Mesenchymal stem cell (in vitro differentiated cells and primary cell): ENCODE data around the gene NAGK.
"Not testable (repeated sequence)": the region's sequence is repeated elsewhere in the genome, so short reads cannot be mapped to it uniquely, and the experiment has no call there.

ENCODE experiments used
- DNase-seq: peaks from one replicate; pipeline ENCODE4 v3.0.0-alpha.2; 2013
- H2AFZ ChIP-seq: one replicate; pipeline ENCODE4 v1.6.1; 2013; ENCODE audit warnings: low read depth, mild to moderate bottlenecking, control low read depth, inconsistent platforms, low read length, moderate library complexity
- H2AK5ac ChIP-seq: 2 replicates; pipeline ENCODE4 v1.6.1; 2013; ENCODE audit warnings: low read length, moderate library complexity, mild to moderate bottlenecking, inconsistent platforms; ENCODE audit not compliant: severe bottlenecking
- H2BK120ac ChIP-seq: one replicate; pipeline ENCODE4 v1.6.1; 2013; ENCODE audit warnings: low read depth, mild to moderate bottlenecking, inconsistent platforms, low read length, moderate library complexity
- H2BK12ac ChIP-seq, 2 experiments: one replicate each; pipeline ENCODE4 v1.6.1; 2013; ENCODE audit warnings: inconsistent platforms in 2 of 2, low read length in 2 of 2, mild to moderate bottlenecking in 2 of 2, moderate library complexity in 2 of 2, control low read depth in 1 of 2
- H2BK15ac ChIP-seq: one replicate; pipeline ENCODE4 v1.6.1; 2013; ENCODE audit warnings: mild to moderate bottlenecking, low read depth, inconsistent platforms; ENCODE audit not compliant: poor library complexity, severe bottlenecking
- H2BK5ac ChIP-seq: 2 replicates; pipeline ENCODE4 v1.6.1; 2013; ENCODE audit warnings: low read depth, mild to moderate bottlenecking, low read length, control low read depth, inconsistent platforms; ENCODE audit not compliant: poor library complexity, severe bottlenecking
- H3K14ac ChIP-seq, 2 experiments: one replicate each; pipeline ENCODE4 v1.6.1; 2013; ENCODE audit warnings: inconsistent platforms in 2 of 2, low read length in 2 of 2, control low read depth in 1 of 2, mild to moderate bottlenecking in 1 of 2, moderate library complexity in 1 of 2
- H3K18ac ChIP-seq, 2 experiments: one replicate each; pipeline ENCODE4 v1.6.1; 2013; ENCODE audit warnings: inconsistent platforms in 2 of 2, low read length in 2 of 2, control low read depth in 1 of 2, low read depth in 1 of 2, mild to moderate bottlenecking in 1 of 2
- H3K23ac ChIP-seq, 2 experiments: one replicate each; pipeline ENCODE4 v1.6.1; 2013; ENCODE audit warnings: inconsistent platforms in 2 of 2, low read length in 2 of 2, mild to moderate bottlenecking in 2 of 2, moderate library complexity in 2 of 2, control low read depth in 1 of 2
- H3K27ac ChIP-seq: 2 replicates; pipeline ENCODE4 v1.5.1; 2013; ENCODE audit warnings: mild to moderate bottlenecking, moderate library complexity, low read length, control low read depth, inconsistent platforms; ENCODE audit not compliant: poor library complexity, severe bottlenecking
- H3K27me3 ChIP-seq, 2 experiments: 2 replicates each; pipeline versions ENCODE4 v1.6.1 to v1.7.0; 2013; ENCODE audit warnings: low read length in 2 of 2, mild to moderate bottlenecking in 2 of 2, moderate library complexity in 2 of 2, control low read depth in 1 of 2, inconsistent platforms in 1 of 2; ENCODE audit not compliant: control insufficient read depth in 1 of 2, insufficient read depth in 1 of 2
- H3K36me3 ChIP-seq, 2 experiments: 2 replicates each; pipeline versions ENCODE4 v1.6.1 to v1.7.0; 2013; ENCODE audit warnings: low read length in 2 of 2, control low read depth in 1 of 2, inconsistent platforms in 1 of 2, low read depth in 1 of 2, mild to moderate bottlenecking in 1 of 2; ENCODE audit not compliant: insufficient read depth in 2 of 2, control insufficient read depth in 1 of 2
- H3K4ac ChIP-seq, 2 experiments: one replicate each; pipeline ENCODE4 v1.6.1; 2013; ENCODE audit warnings: inconsistent platforms in 2 of 2, low read length in 2 of 2, mild to moderate bottlenecking in 2 of 2, moderate library complexity in 2 of 2, control low read depth in 1 of 2, low read depth in 1 of 2
- H3K4me1 ChIP-seq: 2 replicates; pipeline ENCODE4 v1.6.1; 2013; ENCODE audit warnings: low read depth, low read length, control low read depth; ENCODE audit not compliant: control insufficient read depth, insufficient read depth
- H3K4me2 ChIP-seq: 2 replicates; pipeline ENCODE4 v1.6.1; 2013; ENCODE audit warnings: low read length, mild to moderate bottlenecking, inconsistent platforms; ENCODE audit not compliant: poor library complexity, severe bottlenecking
- H3K4me3 ChIP-seq, 2 experiments: 2 replicates each; pipeline versions ENCODE4 v1.5.1 to v1.7.0; 2013; ENCODE audit warnings: low read length in 2 of 2, mild to moderate bottlenecking in 2 of 2, control low read depth in 1 of 2, low read depth in 1 of 2; ENCODE audit not compliant: insufficient read depth in 1 of 2
- H3K79me1 ChIP-seq: replicated peaks from 2 replicates; pipeline ENCODE4 v1.6.1; 2013; ENCODE audit warnings: mild to moderate bottlenecking, control low read depth, low read length, inconsistent platforms; ENCODE audit not compliant: poor library complexity, severe bottlenecking
- H3K9ac ChIP-seq: 2 replicates; pipeline ENCODE4 v1.7.0; 2013; ENCODE audit warnings: mild to moderate bottlenecking, low read length, moderate library complexity
- H3K9me3 ChIP-seq: 2 replicates; pipeline ENCODE4 v1.7.0; 2013; ENCODE audit warnings: mild to moderate bottlenecking, low read length; ENCODE audit not compliant: control insufficient read depth
- H4K8ac ChIP-seq: one replicate; pipeline ENCODE4 v1.6.1; 2013; ENCODE audit warnings: inconsistent platforms, mild to moderate bottlenecking, low read length, moderate library complexity
- H4K91ac ChIP-seq: one replicate; pipeline ENCODE4 v1.6.1; 2013; ENCODE audit warnings: mild to moderate bottlenecking, low read length, inconsistent platforms
- WGBS: methylation state at CpG from one replicate; pipeline ENCODE4 v1.1.7; 2013; ENCODE audit warnings: mixed read lengths; 5-methylcytosine and 5-hydroxymethylcytosine counted together

Gene NAGK

DNA sequence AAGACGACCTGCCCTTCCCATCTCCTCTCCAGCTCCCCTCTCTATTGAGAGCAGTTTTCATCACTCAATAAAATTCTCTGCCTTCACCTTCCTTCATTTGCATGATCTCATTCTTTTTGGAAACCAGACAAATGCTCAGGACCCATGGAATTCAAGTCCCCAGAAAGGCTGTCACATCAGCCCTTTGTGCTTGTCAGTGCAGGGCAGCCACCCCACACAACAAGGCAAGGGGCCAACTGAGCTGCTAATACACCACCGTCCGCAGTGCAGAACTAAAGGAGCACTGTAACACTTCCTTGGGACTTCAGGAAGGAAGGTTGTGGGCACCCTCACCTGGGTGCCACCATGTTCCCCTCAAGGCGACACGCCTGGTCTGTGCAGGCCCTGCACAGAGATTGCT is 35.4 kb downstream of the NAGK start:
- Histone ChIP-seq H2BK120ac (no peak overlapping the region), H3K4me3 (no peak overlapping the region), H3K4me2 (no peak overlapping the region), H2BK12ac (no peak overlapping the region), H2AK5ac (no peak overlapping the region), H3K18ac (no peak overlapping the region), H3K9ac (no peak overlapping the region), H3K4ac (no peak overlapping the region), H2AFZ (no peak overlapping the region), H3K27ac (no peak overlapping the region), H2BK15ac (no peak overlapping the region), H3K36me3 (peaks cover 0 to 7% of the 10 kb centered on the region in 2 experiments), H3K14ac (no peak overlapping the region), H3K9me3 (peaks cover 5% of the 10 kb centered on the region), H4K8ac (no peak overlapping the region), H3K4me1 (no peaks in the 10 kb centered on the region), H3K27me3 (no peaks in the 10 kb centered on the region), H4K91ac (peak overlapping the region; percentile 52), H2BK5ac (no peak overlapping the region), H3K79me1 (no peaks in the 10 kb centered on the region), H3K23ac (no peak overlapping the region)
- 92% methylated on average over 4 of the region's 5 CpGs for WGBS
- DNase-seq = no peak

- H3K9me3 ChIP-seq, H3K27ac ChIP-seq, H3K9ac ChIP-seq, H3K18ac ChIP-seq, H3K23ac ChIP-seq, H3K4ac ChIP-seq, H2AK5ac ChIP-seq, H2BK5ac ChIP-seq, H2BK120ac ChIP-seq, H2AFZ ChIP-seq, DNase-seq, H4K8ac ChIP-seq, H4K91ac ChIP-seq, H3K14ac ChIP-seq, H3K4me3 ChIP-seq, H3K79me1 ChIP-seq, H3K4me1 ChIP-seq, H3K4me2 ChIP-seq, H2BK15ac ChIP-seq, H3K27me3 ChIP-seq, H2BK12ac ChIP-seq: not testable (repeated sequence)
- peaks cover 0 to 27% of the 10 kb centered on the region in 2 experiments for H3K36me3 ChIP-seq
- 93% methylated on average over 5 of the region's 6 CpGs for WGBS
Measured at GRCh38 chr2:71106463-71106862, 38.0 kb downstream of the NAGK start.

DNA sequence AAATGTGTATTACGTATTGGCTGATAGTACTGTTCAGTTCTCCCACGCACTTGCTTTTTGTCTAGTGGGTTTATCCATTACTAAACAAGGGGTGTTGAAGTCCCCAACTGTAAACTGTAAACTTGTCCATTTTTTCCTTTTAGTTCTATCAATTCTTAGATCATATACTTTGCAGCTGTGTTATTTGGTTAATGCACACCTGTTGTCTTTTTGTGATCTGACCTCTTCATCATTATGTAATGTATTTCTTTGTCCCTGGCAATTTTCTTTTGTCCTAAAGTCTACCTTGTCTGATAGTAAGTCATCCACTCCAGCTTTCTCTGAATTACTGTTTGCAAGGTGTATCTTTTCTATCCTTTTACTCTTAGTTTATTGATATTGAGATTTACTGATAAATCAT is 39.6 kb downstream of the NAGK start:
- no peak overlapping the region for H3K14ac ChIP-seq
- H3K9ac ChIP-seq = no peak overlapping the region
- no peak overlapping the region for H3K4me3 ChIP-seq
- H3K27me3 ChIP-seq = no peaks in the 10 kb centered on the region
- H2BK15ac ChIP-seq = no peak overlapping the region
- no peak overlapping the region for H4K8ac ChIP-seq
- H2AFZ ChIP-seq = no peak overlapping the region
- WGBS = no CpG with 5 or more reads among the region's 2 CpGs
- H3K79me1 ChIP-seq = no peaks in the 10 kb centered on the region
- H3K4me1 ChIP-seq = no peaks in the 10 kb centered on the region
- H3K36me3 ChIP-seq = peaks cover 0 to 37% of the 10 kb centered on the region in 2 experiments
- no peak overlapping the region for H3K27ac ChIP-seq
- no peak overlapping the region for H3K18ac ChIP-seq
- H3K9me3 ChIP-seq = peaks cover 5% of the 10 kb centered on the region
- no peak overlapping the region for H2BK5ac ChIP-seq
- no peak overlapping the region for H3K4me2 ChIP-seq
- H3K4ac ChIP-seq = no peak overlapping the region
- H3K23ac ChIP-seq = no peak overlapping the region
- no peak for DNase-seq
- no peak overlapping the region for H2BK120ac ChIP-seq
- H4K91ac ChIP-seq = no peak overlapping the region
- no peak overlapping the region for H2AK5ac ChIP-seq
- no peak overlapping the region for H2BK12ac ChIP-seq

DNA sequence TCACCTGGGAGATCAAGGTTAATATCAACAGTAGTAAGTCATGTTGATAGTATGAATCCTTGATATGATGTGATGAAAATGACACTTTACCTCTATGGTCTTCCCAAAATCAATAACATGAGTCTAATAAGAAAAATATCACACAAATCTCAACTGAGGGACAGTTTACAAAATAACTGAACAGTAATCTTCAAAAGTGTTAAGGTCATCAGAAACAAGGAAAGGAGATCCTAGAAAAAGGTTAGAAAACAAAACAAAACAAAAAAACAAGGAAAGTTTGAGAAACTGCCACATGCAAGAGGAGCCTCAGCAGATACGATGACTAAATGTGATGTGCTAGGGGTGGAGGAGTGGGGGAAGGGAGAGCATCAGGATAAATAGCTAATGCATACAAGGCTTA is 45.4 kb downstream of the NAGK start:
- H3K4ac ChIP-seq = no peak overlapping the region
- H2BK15ac ChIP-seq = no peak overlapping the region
- H3K9ac ChIP-seq = no peak overlapping the region
- H2BK12ac ChIP-seq = no peak overlapping the region
- H3K14ac ChIP-seq = no peak overlapping the region
- H3K79me1 ChIP-seq = peaks cover 5% of the 10 kb centered on the region
- no peaks in the 10 kb centered on the region for H3K9me3 ChIP-seq
- H3K4me3 ChIP-seq = no peak overlapping the region
- H2BK5ac ChIP-seq = no peak overlapping the region
- H2AK5ac ChIP-seq = no peak overlapping the region
- no peak overlapping the region for H3K18ac ChIP-seq
- no peaks in the 10 kb centered on the region for H3K4me1 ChIP-seq
- H3K23ac ChIP-seq = no peak overlapping the region
- no peak overlapping the region for H3K27ac ChIP-seq
- H2BK120ac ChIP-seq = no peak overlapping the region
- H4K91ac ChIP-seq = no peak overlapping the region
- no peak overlapping the region for H4K8ac ChIP-seq
- H3K27me3 ChIP-seq = no peaks in the 10 kb centered on the region
- H2AFZ ChIP-seq = no peak overlapping the region
- no peak for DNase-seq
- 95% methylated on average over 1 of the region's 1 CpG for WGBS
- peaks cover 19 to 75% of the 10 kb centered on the region in 2 experiments for H3K36me3 ChIP-seq
- H3K4me2 ChIP-seq = no peak overlapping the region
